Mesodermal cell (in vitro differentiated cells): ENCODE results near the gene D2HGDH.

Experiments
- H3K27ac ChIP-seq: 2 replicates; pipeline ENCODE4 v1.7.0; 2013; ENCODE audit warnings: mild to moderate bottlenecking, low read depth, low read length, moderate library complexity; ENCODE audit not compliant: severe bottlenecking
- H3K36me3 ChIP-seq: 2 replicates; pipeline ENCODE4 v1.7.1; 2013; ENCODE audit warnings: mild to moderate bottlenecking, low read length, moderate library complexity; ENCODE audit not compliant: control insufficient read depth, insufficient read depth
- H3K4me1 ChIP-seq: one replicate; pipeline ENCODE4 v1.7.1; 2013; ENCODE audit warnings: mild to moderate bottlenecking, low read length; ENCODE audit not compliant: insufficient read depth, control insufficient read depth, poor library complexity, severe bottlenecking
- H3K4me3 ChIP-seq: 2 replicates; pipeline ENCODE4 v1.7.0; 2013; ENCODE audit warnings: low read length, control low read depth, mild to moderate bottlenecking; ENCODE audit not compliant: insufficient read depth, poor library complexity, severe bottlenecking; ENCODE audit errors: extremely low read depth
- H3K9me3 ChIP-seq: 2 replicates; pipeline ENCODE4 v1.7.1; 2013; ENCODE audit warnings: mild to moderate bottlenecking, low read length, moderate library complexity; ENCODE audit not compliant: control insufficient read depth
- WGBS, 2 experiments: methylation state at CpG; one replicate each; pipeline ENCODE4 v1.1.5; 2013; ENCODE audit warnings: missing lambda C conversion rate in 2 of 2; ENCODE audit not compliant: insufficient coverage in 2 of 2; 5-methylcytosine and 5-hydroxymethylcytosine counted together

The D2HGDH gene

DNA sequence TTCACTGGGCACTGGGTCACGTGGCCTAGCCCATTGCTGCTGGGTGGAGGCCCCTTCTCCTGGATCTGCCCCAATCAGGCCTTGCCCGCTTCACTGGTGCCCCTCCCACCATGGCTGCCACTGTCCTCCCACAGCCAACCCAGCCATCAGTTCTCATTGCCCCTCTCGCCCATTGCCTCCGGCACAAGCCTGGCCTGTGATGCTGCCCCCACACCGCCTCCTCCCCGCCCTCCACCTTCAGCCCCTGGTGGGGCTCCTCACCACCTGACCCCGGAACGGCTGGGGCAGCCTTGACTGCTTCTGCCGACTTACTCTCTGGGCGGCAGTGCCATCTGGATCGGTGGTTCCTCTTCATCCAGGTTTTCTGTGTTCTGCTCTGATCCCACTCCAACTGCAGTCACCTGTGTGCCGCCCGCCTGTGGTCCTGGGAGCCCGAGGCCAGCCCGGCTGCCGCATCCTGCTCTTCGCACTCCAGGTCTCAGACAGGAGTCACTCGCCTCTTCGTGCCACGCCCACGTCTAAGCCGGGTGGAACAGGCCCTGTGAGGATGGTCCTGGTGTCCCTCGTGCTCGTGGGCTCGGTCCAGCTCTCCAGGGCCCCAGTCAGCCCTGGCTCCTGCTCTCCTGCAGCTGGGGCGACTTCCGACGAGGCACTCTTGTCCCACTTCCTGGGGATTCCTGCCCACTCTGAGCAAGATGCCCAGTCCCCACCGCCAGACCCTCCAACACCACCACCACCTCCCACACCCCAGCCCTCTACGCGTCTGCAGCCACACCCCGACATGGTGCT, 14.2 kb downstream of the D2HGDH start:
- Histone ChIP-seq H3K4me1 (no peaks in the 10 kb centered on the region), H3K4me3 (no peak overlapping the region), H3K27ac (no peak overlapping the region), H3K9me3 (no peaks in the 10 kb centered on the region), H3K36me3 (peaks cover 25% of the 10 kb centered on the region)
- 92 to 95% methylated on average over 26 to 31 of the region's 32 CpGs for WGBS, 2 experiments

DNA sequence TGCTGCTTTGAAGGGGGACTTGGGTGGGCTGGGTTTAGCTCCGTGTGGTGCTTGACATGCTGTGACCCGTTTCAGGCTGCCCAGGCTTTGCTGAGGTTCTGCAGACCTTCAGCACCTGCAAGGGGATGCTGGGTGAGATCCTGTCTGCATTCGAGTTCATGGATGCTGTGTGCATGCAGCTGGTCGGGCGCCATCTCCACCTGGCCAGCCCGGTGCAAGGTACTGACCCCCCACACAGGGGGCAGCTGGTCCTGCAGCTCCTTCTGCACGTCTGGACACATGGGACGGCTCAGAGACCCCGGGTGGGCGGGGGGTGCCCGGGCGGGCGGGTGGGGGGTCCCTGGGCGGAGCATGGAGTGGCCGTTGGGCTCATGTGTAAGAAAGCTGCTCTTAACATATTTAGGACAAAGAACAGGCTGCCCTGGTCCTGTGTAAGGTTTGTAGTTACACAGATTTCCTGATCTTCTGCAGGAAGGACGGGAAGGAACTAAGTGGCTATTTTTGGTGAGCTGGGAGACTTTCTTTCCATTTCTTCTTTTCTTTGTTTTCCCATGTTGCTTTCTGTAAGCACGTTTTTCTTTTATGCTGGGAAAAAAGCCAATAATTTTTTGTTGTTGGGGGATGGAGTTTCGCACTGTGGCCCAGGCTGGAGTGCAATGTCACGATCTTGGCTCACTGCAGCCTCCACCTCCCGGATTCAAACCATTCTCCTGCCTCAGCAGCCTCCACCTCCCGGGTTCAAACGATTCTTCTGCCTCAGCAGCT, 15.8 kb downstream of the D2HGDH start:
- 98% methylated on average over 9 to 17 of the region's 22 CpGs for WGBS, 2 experiments
- Histone ChIP-seq H3K27ac (no peak overlapping the region), H3K36me3 (peaks cover 22% of the 10 kb centered on the region), H3K4me3 (no peak overlapping the region), H3K9me3 (no peaks in the 10 kb centered on the region), H3K4me1 (no peaks in the 10 kb centered on the region)

DNA sequence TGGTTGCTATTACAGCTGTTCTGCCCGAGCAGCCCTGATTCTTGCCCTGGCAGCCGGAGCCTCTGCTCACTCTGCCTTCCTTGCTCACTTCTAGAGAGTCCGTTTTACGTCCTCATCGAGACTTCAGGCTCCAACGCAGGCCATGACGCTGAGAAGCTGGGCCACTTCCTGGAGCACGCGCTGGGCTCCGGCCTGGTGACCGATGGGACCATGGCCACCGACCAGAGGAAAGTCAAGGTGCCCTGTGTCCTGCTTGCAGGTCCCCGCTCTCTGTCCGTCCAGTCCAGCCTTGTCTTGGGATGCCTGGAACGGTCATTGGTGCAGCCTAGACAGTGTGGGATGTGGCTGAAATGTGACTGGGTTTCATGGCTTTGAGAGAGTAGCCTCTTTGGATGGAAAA, 16.7 kb downstream of the D2HGDH start:
- Histone ChIP-seq H3K27ac (no peak overlapping the region), H3K36me3 (peaks cover 16% of the 10 kb centered on the region), H3K4me1 (no peaks in the 10 kb centered on the region), H3K4me3 (no peak overlapping the region), H3K9me3 (no peaks in the 10 kb centered on the region)
- 95 to 97% methylated on average over 14 to 15 of the region's 15 CpGs for WGBS, 2 experiments

DNA sequence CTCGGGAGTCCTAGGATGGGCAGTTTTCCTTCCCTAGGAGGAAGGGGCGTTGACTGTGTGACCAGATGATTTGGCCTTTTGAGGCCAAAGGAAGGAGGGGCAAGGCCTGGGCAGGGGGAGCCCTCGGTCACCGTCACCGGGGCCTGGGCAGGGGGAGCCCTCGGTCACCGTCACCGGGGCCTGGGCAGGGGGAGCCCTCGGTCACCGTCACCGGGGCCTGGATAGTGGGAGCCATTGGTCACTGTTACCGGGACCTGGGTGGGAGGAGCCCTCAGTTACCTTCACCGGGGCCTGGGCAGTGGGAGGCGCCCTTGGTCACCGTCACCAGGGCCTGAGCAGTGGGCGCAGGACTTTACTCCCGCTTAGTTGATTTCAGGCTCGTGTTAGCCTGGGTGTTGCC, 17.3 kb downstream of the D2HGDH start:
- Histone ChIP-seq H3K4me3 (no peak overlapping the region), H3K9me3 (no peaks in the 10 kb centered on the region), H3K27ac (no peak overlapping the region), H3K4me1 (no peaks in the 10 kb centered on the region), H3K36me3 (peaks cover 16% of the 10 kb centered on the region)
- WGBS, 2 experiments = 89 to 96% methylated on average over 17 to 18 of the region's 18 CpGs

DNA sequence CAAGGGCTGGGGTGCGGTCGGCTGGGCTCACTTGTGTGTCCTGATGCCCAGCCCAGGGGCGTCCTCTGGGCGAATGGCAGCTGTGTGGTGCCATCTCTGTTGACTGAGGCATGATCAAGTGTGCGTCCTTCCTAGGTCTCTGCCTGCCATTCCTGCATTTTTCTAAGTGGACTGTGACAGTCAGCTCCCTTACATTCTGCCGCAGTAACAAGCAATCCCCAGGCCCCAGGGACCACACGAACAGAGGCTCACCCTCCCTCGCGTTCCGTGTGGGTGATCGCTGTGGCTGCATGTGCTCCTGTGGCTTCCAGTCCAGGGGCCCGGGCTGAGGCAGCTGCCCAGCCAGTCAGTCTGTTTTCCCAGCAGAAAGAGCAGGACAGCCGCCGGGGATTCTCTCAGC, 17.8 kb downstream of the D2HGDH start:
- H3K36me3 ChIP-seq = peaks cover 12% of the 10 kb centered on the region
- no peak overlapping the region for H3K27ac ChIP-seq
- WGBS, 2 experiments = 94 to 97% methylated on average over 13 to 14 of the region's 14 CpGs
- H3K4me1 ChIP-seq = no peaks in the 10 kb centered on the region
- no peak overlapping the region for H3K4me3 ChIP-seq
- H3K9me3 ChIP-seq = no peaks in the 10 kb centered on the region

DNA sequence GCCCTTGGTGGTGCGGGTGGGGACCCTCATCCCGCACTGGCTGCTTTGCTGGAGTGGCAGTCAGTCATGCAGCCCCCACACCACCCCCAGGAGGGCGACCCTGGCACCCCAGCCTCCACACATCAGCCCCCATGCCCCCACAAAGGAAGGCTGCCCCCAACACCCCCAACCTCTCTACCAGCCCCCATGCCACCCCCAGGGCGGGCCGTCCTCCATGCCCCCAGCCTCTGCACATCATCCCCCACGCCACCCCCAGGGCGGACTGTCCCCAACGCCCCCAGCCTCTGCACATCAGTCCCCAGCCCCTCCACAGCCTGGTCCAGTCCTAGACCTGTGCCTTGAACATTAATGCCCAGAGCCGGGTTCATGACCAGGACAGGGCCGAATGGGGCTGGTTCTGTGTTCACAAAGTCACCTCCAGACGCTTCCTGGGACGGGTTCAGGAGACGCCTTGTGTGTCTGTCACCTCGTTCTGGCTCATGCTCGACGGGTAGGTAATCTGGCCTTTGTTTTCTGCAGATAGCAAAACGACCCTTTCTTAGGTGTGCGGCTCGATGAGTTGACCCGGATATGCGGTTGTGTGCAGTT, 18.4 kb downstream of the D2HGDH start:
- Histone ChIP-seq H3K4me3 (no peak overlapping the region), H3K27ac (no peak overlapping the region), H3K36me3 (peaks cover 12% of the 10 kb centered on the region), H3K9me3 (no peaks in the 10 kb centered on the region), H3K4me1 (no peaks in the 10 kb centered on the region)
- WGBS, 2 experiments = 92 to 97% methylated on average over 13 to 18 of the region's 21 CpGs

DNA sequence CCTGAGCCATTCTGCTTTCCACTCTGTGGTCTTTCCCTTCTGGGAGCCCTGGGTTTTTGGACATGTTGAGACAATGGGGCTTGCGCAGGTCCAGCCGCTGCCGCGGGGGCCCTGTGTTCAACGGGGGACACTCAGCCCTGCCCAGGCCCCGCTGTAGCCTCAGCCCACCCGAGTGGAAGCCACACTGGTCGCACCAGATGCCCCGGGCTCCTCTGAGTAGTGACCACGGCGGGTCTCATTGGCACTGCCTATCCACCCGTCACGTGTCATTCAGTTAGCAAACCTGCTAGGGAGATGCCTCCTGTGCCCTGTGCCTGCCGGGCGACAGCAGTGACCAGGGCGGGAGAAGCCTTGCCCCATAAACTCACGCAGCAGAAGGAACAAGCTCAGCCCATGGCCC, 19.1 kb downstream of the D2HGDH start:
- H3K4me3 ChIP-seq = no peak overlapping the region
- H3K27ac ChIP-seq = no peak overlapping the region
- H3K36me3 ChIP-seq = peaks cover 12% of the 10 kb centered on the region
- 93 to 95% methylated on average over 17 of the region's 17 CpGs for WGBS, 2 experiments
- no peaks in the 10 kb centered on the region for H3K9me3 ChIP-seq
- no peaks in the 10 kb centered on the region for H3K4me1 ChIP-seq

DNA sequence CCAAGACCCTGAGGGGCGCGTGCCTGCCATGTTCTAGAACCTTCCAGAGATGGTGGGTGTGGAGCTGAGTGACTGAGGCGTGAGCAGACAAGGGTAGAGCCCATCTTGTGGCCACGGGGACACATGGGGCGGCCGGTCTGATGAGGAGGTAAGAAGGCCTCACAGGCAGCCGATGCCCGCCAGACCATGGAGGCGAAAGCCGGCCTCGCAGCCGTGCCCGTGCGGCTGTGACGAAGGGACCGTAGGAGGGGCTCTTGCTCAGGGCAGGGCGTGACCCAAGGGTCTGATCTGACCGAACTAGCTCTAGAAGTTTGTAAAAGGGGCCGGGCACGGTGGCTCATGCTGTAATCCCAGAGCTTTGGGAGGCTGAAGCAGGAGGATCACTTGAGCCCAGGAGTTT, 19.6 kb downstream of the D2HGDH start:
- 98% methylated on average over 19 to 20 of the region's 20 CpGs for WGBS, 2 experiments
- peaks cover 12% of the 10 kb centered on the region for H3K36me3 ChIP-seq

DNA sequence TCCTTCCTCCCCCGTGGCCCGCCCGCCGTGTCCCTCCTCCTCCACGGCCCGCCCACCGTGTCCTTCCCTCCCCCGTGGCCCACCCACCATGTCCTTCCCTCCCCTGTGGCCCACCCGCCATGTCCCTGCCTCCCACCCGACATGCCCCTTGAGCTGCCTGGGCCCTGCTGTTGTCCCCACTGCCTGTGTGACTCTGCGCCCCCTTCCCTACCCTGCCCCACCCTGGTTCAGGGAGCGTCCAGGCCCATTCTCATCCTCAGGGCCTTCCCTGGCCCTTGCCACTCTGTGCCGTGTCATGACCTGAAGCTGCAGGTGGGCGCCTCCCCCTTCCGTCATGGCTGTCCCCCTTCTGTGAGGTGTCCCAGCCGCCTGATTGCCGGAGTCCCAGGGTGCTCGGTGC, 20.7 kb downstream of the D2HGDH start:
- H3K27ac ChIP-seq = no peak overlapping the region
- H3K4me1 ChIP-seq = no peaks in the 10 kb centered on the region
- peaks cover 12% of the 10 kb centered on the region for H3K36me3 ChIP-seq
- WGBS, 2 experiments = 97% methylated on average over 5 to 12 of the region's 18 CpGs
- H3K9me3 ChIP-seq = no peaks in the 10 kb centered on the region
- H3K4me3 ChIP-seq = no peak overlapping the region

More for the DNA sequence above, 19.6 kb downstream of the D2HGDH start:
- Histone ChIP-seq H3K4me3 (no peak overlapping the region), H3K9me3 (no peaks in the 10 kb centered on the region), H3K27ac (no peak overlapping the region), H3K4me1 (no peaks in the 10 kb centered on the region)

DNA sequence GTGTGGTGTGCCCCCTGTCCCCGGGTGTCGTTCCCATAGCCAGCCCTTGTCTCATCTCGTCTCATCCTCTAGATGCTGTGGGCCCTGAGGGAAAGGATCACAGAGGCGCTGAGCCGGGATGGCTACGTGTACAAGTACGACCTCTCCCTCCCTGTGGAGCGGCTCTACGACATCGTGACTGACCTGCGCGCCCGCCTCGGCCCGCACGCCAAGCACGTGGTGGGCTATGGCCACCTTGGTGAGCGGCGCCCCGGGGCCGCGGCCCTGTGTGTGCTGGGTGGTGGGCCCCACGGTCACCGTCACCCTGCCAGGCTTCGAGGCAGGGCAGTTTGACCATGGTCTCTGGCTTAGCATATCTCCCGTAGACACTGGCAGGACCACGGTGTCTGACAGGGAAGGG, 21.3 kb downstream of the D2HGDH start:
- WGBS, 2 experiments = 97% methylated on average over 26 to 27 of the region's 27 CpGs
- Histone ChIP-seq H3K4me1 (no peaks in the 10 kb centered on the region), H3K36me3 (peaks cover 12% of the 10 kb centered on the region), H3K4me3 (no peak overlapping the region), H3K27ac (no peak overlapping the region), H3K9me3 (no peaks in the 10 kb centered on the region)
